Peyer's patch (tissue), 4 donors: Measurements from ENCODE around the gene PSMC6.

Experiments used
- CTCF ChIP-seq, 6 experiments: fragments of 450-650 bp in 4 of 6; fragments of 200-600 bp in 2 of 6; sonication (generic) in 1 of 6; IDR thresholded peaks; one replicate each; pipeline ENCODE4 v1.5.1; 2017 to 2019; ENCODE audit warnings: antibody characterized with exemption in 6 of 6, mild to moderate bottlenecking in 3 of 6, moderate library complexity in 1 of 6
- POLR2A ChIP-seq, 2 donors: fragments of 450-650 bp; IDR thresholded peaks; one replicate each; pipeline ENCODE4 v1.5.1; 2017; ENCODE audit warnings: antibody characterized with exemption in 2 of 2, mild to moderate bottlenecking in 2 of 2, moderate library complexity in 2 of 2

- TF ChIP-seq CTCF (IDR thresholded peaks at IDR 0.05) = no peak
- TF ChIP-seq POLR2A (IDR thresholded peaks at IDR 0.05) = no peak
Observed at GRCh38 chr14:52767058-52767833, 60.2 kb downstream of the PSMC6 start.
